GM11168 (cell line): Measurements from ENCODE around the gene GRIN1.
"Not testable (repeated sequence)": the region's sequence is repeated elsewhere in the genome, so short reads cannot be mapped to it uniquely, and the experiment has no call there.

ENCODE experiments used
- in situ Hi-C: fragments of 300-500 bp; cut with MboI; formaldehyde crosslinking; loops from one replicate; pipeline ENCODE4 v1.12.0; 2022; ENCODE audit warnings: low sequenced_read_pairs; ENCODE audit not compliant: unreplicated experiment

Gene GRIN1

DNA sequence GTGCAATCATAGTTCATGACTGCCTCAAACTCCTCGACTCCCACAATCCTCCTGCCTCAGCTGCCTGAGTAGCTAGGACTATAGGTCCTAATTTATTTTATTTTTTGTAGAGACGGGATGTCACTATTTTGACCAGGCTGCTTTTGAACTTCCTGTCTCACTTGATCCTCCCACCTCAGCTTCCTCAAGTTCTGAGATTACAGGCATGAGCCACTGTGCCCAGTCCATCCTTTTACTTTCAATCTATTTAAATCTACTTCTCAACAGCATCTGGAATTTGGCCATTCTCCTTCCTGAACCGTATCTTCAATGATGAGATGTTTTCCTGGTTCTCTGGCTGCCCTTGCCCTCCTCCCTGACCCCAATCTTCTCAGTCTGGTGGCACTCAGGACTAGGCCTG is 12.2 kb upstream of the GRIN1 start:
- in situ Hi-C loops = no loop called here

DNA sequence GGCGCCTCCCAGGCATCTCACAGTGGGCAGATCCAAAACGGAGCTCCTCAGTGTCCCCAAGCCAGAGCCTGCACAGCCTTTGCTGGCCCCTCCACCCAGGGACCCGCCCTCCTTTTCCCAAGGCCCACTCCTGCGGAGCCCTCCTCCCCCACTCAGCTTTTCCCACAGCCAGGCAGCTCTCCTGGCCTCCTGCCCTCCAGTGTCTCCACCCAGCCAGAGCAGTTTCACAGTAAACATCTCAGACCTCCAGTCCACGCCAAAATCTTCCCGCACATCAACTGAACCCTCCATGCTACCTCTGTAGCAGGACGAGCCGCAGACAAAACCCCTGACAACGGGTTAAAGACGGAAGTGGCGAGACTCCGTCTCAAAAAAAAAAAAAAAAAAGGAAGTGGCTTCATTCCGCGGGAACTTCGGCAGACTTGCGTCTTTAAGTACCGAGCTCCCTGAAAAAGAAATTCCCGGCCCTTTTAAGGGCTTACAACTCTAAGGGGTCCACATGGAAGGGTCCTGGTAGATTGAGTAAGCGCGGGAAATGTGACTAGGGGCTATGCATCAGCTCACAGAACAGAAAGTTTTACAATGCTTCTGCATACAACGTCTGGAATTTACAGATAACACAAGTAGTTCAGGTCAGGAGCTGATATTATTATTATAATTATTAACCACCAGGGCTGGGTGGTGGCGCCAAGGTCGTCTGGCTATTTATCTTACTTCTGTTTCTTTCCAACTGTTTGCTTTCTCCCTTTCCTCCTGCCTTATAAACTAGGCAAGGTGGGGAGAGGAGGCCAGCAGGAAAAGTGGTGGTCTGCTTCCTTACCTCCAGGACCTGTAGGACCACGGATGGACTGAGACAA is 11.4 kb upstream of the GRIN1 start:
- in situ Hi-C loops = no loop called here

DNA sequence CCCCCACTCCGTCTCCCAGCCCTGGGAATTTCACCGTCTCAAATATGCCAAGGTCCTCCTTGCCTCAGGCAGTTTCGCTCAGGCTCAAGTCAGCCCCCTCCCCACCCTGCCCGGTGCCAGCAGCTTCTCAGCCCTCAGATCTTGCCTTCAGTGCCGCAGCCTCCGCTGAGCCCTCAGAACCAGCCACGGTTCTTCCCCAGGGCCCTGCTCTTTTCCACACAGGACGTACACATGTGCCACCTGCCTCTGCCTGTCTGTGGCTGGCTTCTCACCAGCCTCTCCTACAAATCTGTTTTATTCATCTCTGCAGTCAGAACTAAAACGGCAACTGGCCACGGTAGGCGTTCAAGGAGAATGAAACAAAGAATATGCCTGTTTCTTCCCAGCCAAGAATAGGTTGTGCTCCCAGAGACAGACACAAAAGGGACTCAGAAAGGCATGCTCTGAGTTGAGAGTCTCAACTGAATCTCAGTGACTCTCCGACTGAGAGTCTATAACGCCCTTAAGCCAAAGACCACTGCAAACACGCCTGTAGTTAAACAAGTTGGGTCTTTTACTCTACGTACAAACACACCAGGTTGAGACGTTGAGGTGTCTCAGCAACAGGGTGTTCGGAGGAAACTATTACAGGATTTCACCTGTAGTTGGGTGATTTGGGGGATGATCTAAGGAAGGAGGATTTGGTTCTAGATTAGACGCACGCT is 10.6 kb upstream of the GRIN1 start:
- in situ Hi-C loops = no loop called here

DNA sequence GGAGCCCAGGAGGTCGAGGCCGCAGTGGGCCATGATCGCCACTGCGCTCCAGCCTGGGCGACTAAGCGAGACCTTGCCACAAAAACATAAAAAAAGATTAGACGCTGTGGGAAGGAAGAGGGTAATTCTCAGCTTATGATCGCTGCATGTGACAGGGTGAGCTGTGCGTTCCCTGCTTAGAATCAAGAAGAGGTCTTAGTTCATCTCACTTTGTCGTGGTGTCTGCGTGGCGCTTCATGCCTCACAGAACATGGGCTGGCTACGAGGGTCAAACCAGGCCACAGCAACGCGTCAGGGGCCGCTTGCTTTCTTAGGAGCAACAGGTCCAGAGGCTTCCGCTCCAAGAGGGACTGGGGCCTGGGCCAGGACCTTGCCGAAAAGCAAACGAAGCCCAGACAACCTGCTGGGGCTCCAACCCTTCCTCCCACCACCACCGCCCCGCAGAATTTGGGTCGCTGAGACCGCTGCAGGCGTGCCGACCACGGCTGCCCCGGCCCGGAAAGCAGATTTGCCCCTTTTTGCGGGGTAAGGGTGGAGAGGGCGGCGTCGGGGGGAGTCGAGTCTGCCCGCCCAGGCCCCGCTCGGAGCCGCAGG is 10.0 kb upstream of the GRIN1 start:
- in situ Hi-C loops = no loop called here

DNA sequence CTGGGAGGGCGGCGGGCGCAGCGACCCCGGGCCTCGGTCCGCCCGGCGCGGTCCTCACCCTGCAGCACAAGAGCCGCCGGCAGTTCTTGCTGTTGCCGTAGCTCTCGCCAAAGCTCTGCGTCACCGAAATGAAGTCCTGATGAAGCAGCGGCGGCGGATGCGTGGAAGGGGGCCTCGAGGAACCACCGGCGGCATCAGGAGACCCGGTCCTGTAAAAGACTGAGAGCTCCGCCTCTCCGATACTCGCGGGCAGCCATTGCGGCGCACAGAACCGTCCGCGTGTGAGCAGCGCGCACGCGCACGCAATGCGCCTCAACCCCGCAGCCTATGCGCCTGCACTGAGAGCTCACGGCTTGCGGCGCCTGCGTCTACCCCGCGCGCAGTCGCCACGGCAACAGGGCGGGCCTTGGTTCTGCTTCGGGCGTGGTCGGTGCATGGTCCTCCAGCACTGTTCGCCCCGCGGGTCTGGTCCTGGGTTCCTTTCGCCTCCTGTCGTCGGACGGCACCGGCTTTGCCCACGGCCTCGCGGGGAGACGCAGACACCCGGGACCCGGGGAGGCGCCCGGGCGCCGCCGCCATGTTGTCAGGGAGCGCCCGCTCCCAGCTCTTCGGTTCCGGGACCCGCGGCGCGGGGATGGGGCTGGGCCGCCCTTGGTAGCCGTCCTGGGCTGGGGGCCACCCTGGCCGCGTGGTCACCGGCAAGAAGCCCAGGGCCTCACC is 9.3 kb upstream of the GRIN1 start:
- in situ Hi-C loops = no loop called here

DNA sequence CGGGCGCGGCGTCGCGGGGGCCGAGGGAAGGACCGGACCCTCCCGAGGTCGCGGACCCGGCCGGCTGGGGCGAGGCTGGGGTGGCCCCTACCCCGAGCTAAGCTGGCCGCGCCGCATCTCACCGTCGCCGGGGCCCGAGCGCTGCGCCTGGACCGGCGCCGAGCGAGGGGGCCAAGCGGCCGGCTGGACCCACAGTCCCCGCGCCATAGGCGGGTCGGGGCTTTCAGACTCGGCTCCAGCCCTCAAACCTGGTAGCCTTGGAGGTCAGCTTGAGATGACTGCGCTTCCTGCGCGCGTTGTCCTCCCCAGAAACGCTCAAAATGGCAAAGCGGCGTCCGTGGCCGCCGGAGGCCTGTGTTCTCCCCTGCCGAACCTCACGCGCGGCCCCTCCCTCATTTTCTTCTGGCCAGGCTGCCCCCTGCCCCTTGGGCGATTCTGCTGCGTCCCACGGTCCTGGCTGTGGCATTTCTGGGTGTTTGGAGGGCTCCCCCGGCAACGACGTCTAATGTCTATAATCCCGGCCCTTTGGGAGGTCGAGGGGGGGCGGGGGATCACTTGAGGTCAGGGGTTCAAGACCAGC is 8.7 kb upstream of the GRIN1 start:
- in situ Hi-C loops = no loop called here

DNA sequence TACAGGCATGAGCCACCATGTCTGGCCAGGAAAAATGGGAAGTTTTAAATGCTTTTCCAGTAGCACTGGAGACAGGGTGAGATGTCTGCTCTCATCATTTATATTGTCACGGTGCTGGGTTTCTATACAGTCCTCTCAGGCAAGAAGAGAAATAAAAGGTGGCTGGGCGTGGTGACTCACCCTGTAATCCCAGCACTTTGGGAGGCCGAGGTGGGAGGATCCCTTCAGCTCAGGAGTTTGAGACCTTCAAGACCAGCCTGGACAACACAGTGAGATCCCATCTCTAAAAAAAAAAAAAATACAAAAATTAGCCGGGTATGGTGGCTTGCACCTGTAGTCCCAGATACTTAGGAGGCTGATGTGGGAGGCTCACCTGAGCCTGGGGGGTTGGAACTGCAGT is 4.8 kb upstream of the GRIN1 start:
- in situ Hi-C loops = no loop called here

DNA sequence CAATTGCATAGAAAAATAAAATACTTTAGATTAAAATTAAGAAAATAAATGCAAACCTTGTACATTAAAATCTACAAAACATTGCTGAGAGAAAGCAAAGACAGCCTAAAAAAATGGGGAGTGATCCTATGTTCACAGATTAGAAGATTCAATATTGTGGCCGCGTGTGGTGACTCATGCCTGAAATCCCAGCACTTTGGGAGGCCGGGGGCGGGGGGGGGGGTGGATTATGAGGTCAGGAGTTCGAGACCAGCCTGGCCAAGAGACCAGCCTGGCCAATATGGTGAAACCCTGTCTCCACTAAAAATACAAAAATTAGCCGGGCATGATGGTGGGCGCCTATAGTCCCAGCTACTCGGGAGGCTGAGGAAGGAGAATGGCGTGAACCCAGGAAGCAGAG is 3.8 kb upstream of the GRIN1 start:
- in situ Hi-C loops = not testable (repeated sequence)

DNA sequence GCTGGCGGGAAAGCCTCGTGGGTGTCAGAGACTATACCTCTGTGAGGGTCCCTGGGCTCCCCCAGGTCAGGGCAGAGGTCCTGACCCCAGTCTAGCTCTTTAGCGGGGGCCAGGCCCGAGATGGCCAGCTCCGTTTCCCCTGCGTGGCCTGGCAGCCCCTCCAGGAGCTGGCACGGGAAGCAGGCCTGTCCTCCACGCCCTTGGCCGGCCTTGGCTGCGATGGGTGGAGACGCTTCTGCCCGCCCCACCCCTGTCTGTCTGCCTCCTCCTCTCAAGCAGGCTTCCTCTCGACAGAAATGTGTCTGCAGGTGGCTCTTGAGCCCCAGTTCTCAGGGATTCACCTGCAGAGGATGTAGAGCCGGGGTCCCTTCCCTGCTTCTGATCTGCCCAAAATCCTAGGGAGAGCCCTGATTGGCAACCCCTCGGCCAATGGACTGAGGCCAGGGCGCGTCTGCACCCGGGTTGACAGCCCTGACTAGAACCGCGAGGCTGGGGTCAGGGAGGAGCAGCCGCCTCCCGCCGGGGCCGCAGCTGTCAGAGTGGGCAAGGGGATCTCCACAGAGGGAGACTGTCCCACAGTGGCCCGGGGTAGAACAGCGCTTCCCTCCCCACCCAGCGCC is 2.6 kb upstream of the GRIN1 start:
- in situ Hi-C loops = no loop called here

DNA sequence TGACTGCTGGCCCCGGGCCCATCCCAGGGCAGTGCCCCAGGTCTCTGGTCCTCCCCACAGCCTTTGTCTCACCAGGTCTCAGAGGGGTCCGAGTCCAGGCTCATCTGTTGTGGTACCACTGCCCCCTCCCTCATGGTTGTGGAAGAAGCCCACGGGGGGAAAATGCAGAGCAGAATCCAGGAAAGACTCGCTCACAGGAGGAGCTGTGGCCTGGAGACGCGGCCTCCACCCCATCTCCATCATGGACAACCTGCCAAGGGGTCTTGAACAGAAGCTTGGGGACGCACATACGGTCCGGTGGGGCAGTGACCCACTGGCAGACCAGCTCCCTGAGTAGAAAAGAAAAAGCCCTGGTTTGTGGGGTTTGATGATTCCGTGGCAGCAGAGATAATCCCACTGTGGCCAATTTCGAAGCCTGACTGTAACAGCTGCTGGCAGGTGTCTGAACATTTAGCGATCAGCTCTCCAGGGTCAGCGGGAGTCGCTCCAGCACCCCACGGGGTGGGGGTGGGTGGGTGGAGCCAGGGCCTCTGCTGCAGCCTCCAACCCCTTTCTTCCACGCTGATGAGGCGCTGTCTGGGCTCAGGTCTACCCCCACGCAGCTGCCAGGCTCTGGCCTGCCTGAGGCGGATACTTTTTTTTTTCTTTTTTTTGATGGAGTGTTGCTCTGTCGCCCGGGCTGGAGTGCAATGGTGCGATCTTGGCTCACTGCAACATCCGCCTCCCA is 1.9 kb upstream of the GRIN1 start:
- in situ Hi-C loops = no loop called here

DNA sequence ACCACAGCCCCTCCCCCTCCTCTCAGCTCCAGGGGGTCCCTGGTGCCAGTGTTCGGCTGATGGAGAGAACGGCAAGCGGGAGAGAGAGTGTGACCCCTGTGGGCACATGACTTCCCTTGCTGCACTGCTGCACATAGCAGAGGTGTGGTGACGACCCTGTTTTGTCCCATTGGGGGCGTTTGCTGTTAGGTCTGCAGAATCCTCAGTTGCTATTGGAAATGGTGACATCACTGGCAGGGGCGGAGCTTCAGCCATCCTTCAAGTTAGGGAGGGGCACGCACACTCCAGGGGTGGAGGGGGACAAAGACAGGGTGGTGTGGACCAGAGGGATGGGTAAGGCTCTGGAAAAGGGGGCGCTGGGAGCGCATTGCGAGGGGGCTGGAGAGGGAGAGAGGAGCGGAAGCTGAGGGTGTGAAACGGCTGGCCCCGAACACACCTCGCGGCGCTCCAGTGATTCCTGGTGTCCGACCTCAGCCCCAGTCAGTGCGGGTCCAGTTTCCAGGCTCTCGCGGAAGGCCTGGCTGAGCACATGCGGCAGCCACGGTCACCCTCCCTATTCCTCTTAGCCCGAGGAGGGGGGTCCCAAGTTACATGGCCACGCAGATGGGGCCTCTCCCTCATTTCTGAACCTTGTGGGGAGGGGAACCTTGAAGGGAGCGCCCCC is 764 bp upstream of the GRIN1 start:
- in situ Hi-C loops = no loop called here

DNA sequence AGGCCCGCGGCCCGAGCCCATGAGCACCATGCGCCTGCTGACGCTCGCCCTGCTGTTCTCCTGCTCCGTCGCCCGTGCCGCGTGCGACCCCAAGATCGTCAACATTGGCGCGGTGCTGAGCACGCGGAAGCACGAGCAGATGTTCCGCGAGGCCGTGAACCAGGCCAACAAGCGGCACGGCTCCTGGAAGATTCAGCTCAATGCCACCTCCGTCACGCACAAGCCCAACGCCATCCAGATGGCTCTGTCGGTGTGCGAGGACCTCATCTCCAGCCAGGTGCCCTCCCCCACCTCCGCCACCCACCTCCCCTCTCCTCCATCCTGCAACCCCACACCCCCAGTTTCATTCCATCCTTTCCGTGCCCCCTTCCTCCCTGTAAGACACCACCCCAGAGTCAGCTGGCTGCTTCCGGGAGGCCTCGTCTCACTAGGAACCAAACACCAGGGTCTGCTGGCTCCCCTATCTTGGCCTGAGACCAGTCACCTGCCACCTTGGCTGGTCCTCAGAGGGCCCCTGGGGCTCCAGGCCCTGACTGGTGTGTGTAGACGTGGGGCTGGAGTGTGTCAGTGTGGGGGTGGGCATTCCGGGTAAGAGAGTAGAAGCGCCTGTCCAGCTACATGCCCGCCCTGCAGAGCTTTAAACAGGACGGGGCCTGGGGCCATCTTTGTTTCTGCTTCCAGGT is 655 bp downstream of the GRIN1 start:
- in situ Hi-C loops = no loop called here

DNA sequence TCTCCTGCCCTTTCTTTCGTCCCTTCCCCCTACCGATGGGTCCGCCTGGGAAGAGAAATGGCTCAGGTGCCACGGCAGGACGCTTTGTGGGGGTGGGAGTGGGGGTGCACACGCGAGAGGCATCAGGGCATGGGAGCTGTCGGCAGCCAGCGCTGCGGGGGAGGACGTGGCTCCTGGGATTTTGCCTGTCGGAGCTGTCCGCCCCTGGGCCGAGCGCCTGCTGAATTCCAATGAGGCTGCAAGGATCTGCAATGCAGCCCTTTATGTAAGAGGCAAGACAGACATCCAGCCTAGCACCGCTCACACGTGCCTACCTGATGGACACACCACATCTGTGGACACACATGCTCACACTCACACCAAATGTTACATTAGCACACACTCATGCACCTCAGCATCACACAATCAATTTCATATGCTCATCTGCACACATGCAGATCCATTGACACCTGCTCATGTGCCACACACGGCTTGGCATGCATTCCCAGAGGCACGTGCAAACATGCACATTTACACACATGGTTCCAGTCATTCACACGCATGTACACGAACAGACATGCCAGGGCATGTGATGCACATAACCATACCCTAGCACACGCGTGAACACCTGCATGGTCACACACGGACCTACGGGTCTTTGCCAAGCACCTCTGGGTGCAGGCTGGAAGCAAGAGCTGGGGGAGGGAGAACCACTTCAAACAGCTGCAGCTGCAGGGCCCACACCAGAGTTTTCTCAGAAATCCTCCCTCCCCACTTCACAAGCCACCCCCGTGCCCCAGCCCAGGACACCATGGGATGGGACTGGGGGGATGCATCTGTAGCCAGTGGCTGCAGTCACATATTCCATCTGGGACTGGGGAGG is 1.4 kb downstream of the GRIN1 start:
- in situ Hi-C loops = no loop called here

DNA sequence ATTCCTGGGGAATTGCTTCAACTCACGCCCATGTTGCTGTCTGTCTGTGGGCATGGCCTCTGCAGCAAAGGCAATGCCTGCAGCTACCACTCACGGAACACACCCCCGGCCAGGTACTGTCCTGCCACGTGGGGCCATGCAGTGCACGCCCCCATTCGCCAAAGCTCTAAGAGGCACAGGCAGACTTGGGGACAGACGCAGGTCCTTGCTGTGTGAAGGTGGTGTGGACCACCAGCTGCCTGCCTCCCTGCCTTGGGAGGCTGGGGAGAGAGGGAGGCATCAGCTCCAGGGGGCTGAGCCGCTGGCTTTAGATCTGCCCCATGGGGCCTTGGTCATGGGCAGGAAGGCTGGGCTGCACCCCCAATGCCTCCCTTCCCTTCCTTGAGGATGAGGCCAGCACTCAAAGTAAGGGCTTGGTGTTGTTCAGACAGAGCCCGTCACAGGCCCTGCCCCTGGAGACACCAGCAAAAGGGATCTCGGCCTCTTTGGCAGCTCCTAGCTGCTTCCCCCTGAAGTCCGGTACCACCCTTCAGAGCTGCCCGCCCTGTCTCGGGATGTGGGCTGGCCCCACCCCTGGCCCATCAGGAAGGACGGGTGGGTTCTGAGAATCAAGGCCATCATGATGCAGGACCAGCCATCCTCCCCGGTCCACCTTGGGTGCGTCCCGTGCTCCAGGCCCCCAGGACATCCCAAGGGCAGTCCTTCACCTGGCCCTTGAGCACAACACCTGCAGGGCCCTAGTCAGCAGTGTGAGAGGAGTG is 2.3 kb downstream of the GRIN1 start:
- in situ Hi-C loops = no loop called here

DNA sequence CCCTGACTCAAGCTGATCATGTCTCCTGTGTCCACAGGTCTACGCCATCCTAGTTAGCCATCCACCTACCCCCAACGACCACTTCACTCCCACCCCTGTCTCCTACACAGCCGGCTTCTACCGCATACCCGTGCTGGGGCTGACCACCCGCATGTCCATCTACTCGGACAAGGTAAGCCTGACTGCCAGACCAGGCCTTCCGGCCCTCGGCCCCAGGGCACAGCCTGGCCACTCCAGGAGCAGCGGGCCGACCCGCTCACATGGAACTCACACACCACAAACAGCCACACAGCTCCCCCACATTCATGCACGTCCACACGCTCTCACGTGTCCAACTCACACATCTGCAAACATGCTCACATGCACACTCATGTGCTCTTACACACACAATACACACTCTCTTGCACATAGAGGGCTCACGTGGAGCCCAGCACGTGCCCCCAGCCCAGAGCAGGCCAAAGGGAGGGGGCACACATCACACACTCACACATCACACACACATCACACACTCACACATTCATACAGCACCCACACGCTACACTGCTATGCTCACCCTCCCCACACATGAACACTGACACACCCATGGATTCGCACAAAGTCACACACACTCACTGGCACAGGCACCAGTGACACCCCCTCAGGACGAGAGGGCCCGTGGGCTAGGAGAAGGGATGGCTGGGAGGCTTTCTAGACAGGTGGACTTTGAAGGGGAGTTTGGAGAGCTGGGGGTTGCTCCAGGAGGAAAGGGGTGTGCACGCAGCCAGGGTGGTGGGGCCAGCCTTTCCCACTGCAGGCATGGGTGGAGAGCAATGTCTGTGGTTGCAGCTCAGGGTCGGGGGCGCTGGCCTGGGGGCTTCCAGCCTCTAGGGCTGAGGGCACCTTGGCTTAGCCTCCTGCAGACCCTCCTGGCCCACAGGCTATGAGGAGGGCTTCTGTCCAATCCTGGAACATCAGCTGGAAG is 3.3 kb downstream of the GRIN1 start:
- in situ Hi-C loops = no loop called here

DNA sequence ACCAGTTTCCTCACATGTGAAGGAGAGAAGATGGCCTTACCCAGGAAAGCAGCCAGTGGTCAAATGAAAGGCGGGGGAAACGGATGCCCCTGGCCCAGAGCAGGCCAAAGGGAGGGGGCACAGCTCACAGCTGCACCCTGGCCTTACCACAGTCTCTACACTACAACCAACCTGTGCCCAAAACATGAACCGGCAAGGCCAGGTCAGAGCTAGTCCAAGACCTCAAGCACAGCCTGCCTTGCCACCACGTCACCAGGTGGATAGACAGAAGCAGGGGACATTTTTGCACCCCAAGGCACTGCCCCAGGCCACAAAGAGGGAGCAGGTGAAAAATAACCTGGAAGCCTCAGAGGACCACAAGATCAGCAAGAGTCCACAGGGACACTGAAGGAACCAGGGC is 4.5 kb downstream of the GRIN1 start:
- in situ Hi-C loops = no loop called here
